Fibroblast of upper back skin (primary cell): Measurements from ENCODE around the gene RNF214.
"Not testable (repeated sequence)": the region's sequence is repeated elsewhere in the genome, so short reads cannot be mapped to it uniquely, and the experiment has no call there.

ENCODE experiments used
- DNase-seq: peaks from one replicate; pipeline ENCODE4 v3.0.0-alpha.2; 2013

Gene RNF214

DNA sequence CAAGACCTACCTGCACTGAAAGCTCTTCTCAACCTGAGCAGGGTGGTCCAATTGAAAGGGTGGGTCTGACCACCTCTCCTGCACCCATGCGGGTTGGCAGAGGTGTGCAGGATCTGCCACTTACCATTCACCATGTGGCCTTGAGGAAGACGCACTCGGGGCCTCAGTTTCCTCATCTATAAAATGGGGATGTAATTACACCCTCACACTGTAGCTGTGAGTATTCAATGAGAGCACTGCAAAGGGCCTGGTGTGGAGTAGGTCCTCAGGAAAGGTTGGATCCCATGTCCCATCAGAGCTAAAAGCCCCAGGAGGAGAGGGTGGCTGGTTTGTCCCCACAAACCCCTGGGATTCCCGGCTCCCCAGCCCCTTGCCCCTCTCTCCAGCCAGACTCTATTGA is 33.9 kb upstream of the RNF214 start:
- DNase-seq = no peak

DNA sequence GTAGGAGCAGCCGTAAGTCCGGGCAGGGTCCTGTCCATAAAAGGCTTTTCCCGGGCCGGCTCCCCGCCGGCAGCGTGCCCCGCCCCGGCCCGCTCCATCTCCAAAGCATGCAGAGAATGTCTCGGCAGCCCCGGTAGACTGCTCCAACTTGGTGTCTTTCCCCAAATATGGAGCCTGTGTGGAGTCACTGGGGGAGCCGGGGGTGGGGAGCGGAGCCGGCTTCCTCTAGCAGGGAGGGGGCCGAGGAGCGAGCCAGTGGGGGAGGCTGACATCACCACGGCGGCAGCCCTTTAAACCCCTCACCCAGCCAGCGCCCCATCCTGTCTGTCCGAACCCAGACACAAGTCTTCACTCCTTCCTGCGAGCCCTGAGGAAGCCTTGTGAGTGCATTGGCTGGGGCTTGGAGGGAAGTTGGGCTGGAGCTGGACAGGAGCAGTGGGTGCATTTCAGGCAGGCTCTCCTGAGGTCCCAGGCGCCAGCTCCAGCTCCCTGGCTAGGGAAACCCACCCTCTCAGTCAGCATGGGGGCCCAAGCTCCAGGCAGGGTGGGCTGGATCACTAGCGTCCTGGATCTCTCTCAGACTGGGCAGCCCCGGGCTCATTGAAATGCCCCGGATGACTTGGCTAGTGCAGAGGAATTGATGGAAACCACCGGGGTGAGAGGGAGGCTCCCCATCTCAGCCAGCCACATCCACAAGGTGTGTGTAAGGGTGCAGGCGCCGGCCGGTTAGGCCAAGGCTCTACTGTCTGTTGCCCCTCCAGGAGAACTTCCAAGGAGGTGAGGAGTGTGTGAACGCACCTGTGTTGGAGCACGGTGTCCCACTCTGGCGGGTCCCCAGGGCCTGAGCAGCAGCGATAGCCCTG is 33.2 kb upstream of the RNF214 start, which contains the start of gene TAGLN:
Gene TAGLN (plus strand): TSS at position 318 of the 863 bp plus-strand sequence. CDS start 3,644 bp downstream, outside the sequence.
- peak; percentile 99 for DNase-seq

DNA sequence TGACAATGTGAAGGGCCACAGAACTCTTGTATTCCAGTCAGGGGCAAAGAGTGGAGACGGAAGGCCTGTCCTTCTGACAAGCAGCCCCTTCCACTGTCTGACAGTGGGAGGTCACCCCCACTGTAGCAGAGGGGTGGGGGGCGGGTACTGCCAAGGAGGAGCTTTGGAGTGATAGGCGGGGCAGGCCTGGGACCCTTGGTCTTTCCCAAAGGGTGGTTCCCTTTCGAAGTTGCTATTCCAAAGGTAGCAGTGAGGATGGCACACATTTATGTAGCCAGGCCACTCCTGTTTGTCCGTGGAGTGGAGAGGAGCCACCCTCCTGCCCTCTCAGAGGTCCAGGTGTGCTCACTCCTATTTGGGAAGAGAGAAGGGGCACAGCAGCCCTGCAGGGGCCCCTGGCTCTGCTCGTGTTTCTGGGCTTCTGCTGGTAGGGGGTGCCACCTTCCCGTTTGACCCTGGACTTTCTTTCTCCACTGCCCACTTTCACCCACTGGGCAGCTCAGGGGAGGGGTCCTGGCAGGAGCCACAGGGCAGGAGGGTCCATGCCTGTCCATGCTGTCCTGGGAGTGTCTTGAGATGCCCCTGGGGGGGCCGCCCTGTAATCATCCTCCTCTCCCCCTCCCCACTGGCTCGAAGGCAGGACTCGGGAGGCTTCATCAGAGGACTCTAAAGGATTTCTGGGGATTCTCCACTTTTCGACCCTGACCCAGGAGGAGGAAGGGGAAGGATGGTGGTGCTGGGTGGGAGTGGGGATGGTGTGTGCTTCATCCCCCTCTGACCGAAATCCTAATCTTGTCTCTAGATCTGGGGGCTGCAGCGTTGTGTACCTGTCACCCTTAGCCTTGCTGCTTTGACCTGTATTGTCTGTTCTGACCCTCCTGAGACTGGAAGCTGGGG is 32.3 kb upstream of the RNF214 start:
- DNase-seq = peak; percentile 51

DNA sequence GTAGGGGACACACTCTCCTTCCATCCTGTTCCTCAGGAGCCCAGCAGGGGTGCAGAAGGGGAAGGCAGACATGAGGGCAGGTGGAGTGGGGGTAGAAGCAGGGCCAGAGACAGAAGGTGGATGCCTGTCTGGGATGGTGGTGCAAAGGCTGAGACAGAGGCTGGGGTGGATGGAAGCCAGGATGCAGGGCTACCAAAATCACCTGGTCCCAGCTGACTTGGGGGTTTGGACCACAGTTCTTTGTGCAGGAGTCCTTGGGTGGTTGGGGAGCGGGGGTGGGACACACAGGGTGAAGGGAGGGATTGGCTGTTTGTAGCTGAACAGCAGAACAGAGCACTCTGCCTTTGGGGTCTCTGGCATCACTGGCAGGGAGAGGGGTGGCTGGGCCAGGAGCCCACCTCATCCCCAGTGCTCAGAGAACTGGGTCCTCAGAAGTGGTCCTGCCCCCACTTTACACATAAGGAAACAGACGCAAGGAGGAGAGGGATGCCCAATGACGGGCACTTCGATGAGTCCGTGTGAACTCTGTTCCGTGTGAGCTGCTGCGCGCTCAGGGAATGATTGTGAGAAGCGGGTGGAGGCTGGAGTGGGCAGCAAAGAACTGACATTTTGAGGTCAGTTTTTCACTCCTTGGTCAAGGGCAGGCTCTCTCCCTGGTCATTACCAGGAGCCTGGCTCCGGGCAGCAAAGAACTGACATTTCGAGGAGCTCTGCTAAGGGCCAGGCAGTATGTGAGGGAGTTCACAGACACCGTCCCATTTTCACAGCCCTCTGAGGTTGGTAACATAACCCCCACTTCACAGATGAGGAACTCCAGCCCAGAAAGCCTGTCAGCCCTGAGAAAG is 31.4 kb upstream of the RNF214 start:
- peak; percentile 30 for DNase-seq

DNA sequence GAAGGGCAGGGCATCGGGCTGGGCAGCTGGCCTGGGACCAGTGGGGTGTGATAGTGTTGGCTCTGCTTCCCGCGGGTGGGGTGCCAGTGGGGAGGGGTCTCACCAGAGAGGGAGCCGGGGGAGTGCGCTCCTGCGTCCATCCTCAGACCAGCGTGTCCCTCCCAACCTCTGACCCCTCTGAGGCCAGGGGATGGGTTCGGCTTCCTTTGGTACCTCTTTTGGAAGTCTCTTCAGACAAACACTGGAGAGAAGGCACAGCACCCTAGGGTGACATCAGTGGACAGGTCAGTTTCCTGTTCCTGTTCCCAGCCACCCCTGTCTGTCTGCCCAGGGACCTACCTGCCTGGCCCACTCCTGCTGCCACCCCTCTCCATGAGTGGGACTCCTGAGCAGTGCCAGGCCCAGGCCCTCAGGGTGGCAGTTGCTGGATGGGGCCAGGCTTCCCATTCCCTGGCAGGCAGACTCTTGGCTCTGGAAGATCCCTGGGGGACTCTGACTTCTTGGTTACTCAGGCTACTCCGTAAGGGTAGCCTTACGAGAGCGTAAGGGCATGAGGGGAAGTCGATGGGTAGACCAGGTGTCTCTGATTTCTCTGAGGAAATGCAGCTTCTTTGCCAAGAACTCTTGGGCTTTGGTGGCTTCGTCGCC is 30.7 kb upstream of the RNF214 start:
- DNase-seq = peak; percentile 32

DNA sequence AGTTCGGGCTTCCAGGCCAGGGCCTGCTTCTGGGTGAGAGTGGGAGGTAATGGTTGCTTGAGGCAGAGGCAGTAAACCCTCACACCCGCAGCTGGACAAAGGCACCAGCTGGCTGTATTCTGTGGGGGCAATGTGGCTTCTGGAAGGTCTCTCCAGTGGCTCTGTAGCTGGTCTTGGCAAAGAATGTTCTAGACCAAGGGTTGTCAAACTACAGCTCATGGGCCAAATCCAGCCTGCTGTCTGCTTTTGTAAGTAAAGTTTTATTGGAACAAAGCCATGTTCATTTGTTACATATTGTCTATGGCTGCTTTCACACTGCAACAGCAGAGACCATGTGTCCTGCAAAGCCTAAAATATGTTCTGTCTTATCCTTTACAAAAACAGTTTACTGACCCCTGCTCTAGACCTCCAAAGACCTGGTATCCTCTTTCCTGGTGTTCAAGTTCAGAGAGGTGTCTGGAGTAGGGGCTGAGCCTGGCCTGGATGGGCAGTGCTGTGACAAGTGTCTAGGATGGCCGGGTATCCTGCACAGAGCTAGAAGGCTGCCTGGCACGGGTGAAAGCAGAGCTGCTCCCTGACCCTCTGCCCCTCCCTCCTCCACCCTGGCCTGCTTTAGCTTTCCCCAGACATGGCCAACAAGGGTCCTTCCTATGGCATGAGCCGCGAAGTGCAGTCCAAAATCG is 29.9 kb upstream of the RNF214 start:
- peak; percentile 16 for DNase-seq

DNA sequence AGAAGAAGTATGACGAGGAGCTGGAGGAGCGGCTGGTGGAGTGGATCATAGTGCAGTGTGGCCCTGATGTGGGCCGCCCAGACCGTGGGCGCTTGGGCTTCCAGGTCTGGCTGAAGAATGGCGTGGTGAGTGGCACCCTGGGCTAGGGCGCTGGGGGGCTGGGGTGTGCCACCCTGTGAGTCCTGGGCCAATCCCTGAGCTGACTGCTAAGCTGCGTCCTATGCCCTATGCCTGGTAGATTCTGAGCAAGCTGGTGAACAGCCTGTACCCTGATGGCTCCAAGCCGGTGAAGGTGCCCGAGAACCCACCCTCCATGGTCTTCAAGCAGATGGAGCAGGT is 29.4 kb upstream of the RNF214 start:
- no peak for DNase-seq

DNA sequence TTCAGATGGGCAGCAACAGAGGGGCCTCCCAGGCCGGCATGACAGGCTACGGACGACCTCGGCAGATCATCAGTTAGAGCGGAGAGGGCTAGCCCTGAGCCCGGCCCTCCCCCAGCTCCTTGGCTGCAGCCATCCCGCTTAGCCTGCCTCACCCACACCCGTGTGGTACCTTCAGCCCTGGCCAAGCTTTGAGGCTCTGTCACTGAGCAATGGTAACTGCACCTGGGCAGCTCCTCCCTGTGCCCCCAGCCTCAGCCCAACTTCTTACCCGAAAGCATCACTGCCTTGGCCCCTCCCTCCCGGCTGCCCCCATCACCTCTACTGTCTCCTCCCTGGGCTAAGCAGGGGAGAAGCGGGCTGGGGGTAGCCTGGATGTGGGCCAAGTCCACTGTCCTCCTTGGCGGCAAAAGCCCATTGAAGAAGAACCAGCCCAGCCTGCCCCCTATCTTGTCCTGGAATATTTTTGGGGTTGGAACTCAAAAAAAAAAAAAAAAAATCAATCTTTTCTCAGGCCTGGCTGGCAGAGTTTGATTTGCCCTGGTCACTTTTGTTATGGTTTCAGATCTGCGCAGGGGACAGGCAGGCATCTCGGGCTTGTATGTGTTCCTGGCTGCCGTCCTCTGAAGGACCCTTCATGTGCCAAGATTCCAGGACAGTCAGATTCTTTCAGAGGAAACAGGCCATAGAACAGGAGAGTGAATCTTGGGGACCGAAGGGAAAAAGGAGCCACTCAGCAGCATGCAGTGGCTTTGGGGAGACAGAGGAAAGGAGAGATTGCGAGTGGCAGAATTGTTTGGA is 28.0 kb upstream of the RNF214 start:
- peak; percentile 14 for DNase-seq

DNA sequence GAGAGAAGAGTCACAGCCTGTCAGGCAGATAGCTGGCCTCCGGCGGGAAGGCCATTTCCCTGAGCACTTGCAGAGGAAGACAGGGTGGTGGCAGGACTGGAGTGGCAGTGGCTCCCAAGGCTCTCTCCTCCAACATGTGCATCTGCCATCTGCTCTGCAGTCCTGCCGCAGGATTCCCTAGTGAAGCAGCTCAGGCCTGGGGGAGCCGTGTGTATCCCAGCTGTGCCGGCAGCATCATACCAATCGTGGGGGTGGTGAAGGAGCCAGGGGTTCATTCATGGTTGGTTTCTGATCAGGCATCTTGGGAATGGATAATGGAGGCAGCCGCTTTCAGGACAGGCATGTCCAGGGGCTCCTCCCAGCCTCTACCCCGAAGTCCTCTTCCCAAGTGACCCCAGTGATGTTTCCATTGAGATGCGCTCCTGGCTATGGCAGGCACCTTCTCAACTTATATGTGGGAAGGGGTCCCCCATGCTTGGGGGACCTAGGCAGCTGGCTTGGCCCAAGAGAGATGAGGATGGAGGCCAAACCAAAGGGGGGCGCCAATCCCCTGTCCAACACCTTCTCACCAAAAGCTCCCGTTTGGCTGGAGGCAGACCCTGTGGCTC is 27.2 kb upstream of the RNF214 start:
- DNase-seq = peak; percentile 7

DNA sequence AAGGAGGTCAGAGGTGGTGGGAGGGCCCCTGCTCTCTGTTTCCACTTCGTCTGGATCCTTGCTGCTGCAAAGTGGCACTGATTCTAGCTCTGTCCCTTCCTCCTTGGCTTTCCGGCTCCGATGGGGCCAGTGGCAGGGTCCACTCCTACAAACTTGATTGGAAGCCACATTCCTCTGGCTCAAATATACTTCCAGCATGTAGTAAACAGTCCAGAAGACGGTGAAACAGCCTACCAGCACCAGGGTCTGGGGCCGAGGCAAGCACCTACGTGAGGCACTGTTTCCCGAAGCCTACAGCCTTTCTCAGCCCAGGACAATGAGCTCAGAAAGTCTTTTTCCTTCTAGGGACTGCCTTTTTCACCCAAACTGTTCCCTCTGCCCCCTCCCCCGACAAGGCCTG is 26.4 kb upstream of the RNF214 start:
- DNase-seq = peak; percentile 12

DNA sequence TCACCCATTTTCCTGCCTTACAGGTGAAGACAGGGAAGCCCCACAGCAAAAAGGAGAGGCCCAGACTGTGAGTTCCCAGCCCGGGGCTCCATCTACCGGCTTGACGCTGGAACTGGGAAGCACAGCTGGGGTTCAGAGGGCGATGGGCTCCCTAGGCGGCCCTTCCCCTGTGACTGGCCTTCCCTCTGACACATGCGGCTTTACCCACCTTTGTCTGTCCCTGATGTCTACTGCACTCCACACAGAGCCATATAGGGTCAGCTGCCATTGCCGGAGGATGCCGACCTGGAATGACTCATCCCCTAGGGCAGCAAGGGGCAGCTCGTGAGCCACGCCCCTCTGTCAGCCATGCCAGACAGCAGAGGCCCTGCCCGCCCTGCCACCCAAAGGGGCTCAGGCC is 25.6 kb upstream of the RNF214 start:
- not testable (repeated sequence) for DNase-seq

DNA sequence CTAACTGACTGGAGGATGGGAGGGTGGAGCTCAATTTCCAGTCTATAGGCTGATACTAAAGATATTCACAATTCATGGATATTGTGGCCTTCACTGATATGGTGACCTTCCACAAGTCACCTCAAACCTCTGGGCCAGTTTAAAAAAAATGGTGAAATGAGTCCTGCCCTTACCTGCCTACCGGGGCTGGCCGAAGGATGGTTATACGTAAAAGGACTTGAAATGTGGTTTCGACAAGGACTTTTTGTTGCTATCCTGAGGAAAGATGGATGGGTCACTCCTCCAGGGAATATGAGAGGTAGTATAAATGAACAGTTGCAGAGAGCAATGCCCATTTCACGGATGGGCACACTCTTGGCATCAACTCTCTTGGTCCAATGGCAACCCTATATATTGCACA is 25.0 kb upstream of the RNF214 start:
- DNase-seq = not testable (repeated sequence)

DNA sequence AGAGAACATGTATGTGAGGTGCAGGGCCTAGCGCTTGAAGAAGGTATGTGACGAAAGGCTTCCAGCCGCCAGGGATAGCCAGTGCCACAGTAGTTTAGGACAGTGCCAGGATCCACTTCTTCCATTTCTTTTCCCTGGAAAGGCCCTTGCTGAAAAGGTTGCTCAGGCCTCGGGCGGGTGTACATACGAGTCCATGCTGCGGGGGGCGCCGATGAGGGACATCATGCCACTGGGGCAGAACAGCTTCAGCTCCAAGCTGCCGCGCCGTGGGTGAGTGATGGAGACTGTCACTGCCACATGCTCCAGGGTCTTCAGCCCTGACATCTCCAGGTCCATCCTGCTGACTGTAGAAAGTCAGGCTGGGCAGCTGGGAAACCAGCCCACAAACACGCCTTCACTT is 23.8 kb upstream of the RNF214 start:
- peak; percentile 42 for DNase-seq

DNA sequence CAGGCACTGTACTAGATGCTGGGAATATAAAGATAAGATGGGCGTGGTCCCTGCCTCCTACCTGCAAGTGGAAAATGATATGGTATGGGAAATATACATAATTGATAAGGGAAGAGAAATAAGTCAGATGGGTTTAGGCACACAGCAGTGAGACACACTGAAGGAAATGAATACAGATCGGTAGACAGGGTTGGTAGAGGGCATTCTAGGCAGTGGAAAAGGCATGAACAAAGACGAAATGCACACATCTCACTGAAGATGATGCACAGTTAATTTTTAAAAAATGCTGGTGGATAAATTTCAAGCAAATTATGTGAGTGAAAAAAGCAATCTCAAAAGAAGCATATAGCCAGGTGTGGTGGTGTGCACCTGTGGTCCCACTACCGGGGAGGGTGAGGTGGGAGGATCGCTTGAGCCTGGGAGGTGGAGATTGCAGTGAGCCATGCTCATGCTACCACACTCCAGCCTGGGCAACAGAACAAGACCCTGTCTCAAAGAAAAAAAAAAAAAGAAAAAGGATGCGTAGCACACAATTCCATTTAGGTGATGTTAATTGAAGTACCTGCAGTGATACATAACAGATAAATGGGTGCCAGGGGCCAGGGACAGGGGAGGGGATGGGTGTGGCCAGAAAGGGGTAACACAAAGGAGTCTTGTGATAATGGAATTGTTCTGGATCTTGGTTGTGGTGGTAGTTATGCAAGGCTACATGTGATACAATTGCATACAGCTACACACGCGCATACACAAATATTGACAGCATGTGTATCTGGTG is 22.9 kb upstream of the RNF214 start:
- peak; percentile 56 for DNase-seq

DNA sequence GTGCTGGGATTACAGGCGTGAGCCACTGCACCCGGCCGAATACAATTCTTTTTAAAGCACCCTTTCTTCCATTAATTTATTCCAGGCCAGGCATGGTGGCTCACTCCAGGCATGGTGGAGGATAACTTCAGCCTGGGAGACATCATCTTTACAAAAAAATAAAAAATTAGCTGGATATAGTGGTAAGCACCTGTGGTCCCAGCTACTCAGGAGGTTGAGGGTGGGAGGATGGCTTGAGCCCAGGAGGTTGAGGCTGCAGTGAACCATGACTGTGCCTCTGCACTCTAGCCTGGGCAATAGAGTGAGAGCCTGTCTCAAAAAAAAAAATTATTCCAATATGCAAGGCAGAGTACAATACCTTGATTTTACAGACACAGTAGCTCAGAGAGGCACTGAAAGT is 21.9 kb upstream of the RNF214 start:
- DNase-seq = peak; percentile 9

DNA sequence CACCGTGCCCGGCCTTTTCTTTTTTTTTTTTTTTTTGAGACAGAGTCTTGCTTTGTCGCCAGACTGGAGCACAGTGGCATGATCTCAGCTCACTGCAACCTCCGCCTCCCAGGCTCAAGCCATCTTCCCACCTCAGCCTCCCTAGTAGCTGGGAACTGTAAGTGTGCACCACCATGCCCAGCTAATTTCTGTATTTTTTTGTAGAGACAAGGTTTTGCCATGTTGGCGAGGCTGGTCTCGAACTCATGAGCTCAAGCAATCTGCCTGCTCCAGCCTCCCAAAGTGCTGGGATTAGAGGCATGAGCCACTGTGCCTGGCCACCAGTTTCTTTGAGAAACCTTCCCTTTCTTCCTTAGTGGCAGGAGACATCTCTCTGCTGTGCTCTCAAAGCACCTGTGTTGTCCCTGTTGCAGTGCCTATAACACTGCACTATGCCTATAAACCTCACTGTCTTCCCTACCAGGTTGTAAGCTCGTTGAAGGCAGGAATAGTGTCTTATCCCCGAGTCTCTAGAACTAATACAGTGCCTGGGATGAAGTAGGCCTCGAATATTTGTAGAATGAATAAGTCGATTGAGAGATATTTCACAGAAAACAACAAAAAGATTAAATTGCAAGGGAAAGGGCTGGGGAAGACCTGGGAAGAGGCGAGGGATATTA is 19.6 kb upstream of the RNF214 start:
- no peak for DNase-seq

DNA sequence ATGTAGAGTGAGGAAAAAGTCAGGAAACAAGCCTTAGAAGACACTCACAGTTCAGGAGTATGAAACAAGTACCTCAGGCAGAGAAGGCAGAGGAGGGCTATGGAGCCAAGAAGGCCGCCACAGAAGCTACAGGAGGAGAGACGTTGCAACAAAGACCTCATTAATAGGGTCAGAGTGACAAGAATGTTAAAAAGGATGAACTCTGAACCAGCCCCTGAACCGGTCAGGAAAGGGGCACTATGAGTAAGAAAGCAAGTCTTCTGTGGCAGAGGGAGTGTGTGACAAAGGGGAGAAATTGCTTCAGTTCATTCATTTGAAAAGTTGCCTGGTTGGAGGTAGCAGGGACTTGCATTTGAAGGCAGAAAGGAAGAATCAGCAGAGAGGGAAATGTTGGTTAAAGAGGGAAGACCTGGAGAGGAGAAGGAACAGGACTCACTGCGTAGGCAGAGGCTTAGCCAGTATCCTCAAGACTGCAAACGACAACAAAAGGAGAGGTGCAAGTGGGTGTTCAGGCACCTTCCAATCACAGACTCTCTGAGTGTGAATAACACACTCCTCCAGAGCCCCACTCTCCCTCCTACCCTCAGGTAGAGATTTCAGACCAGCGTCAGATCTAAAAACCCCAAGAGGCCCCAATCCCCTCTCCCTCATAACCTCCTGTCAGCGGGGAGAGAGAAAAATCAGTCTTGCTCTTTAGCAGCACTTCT is 17.9 kb upstream of the RNF214 start:
- DNase-seq = no peak
